Measurements from ENCODE around the gene SEMA7A. TPM values are rescaled to one million over a fixed set of nuclear protein-coding genes. Genes with fewer than 3 reads are reported as not detected.
"Not testable (repeated sequence)": the region's sequence is repeated elsewhere in the genome, so short reads cannot be mapped to it uniquely, and the experiment has no call there.

The SEMA7A gene
- polyA plus RNA-seq, 4 donors, result 0.45 to 4.3 (median 1.6) TPM

DNA sequence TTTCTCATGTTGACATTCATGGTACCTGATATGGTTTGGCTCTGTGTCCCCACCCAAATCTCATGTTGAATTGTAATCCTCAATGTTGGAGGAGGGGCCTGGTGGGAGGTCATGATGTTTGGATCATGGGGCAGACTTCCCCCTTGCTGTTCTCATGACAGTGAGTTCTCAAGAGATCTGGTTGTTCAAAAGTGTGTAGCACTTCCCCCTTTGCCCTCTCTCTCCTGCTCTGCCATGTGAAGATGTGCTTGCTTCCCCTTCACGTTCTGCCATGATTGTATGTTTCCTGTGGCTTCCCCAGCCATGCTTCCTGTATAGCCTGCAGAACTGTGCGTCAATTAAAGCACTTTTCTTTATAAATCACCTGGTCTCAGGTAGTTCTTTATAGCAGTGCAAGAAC, 30.5 kb upstream of the SEMA7A start:
- no peak for FAIRE-seq
- no peaks in the 10 kb centered on the region for H3K27me3 ChIP-seq (ENCODE audit: control insufficient read depth in 3 of 3, insufficient read depth in 3 of 3, low read length in 3 of 3)
- WGBS, 3 donors, result 62 to 76% (median 68%) methylated on average over 2 of the region's 2 CpGs

DNA sequence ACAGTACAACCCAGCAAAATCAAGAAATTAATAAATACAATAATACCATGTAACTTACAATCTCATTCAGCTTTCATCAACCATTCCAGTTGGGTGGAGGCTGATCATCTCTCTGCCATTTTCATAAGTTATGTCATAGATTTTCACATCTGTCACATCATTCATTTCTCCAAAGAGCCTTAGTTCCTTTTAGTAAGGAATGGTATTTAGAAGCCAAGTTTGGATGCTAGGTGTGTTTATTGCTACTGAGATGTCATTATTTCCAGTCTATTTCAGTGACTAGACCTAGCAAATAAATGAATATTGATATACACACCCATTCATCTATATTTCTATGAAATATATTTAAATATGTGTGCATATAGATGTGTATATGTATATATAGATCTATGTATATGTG, 29.9 kb upstream of the SEMA7A start:
- Histone ChIP-seq H3K4me3 (ENCODE audit: low read depth in 1 of 3, low read length in 3 of 3) (no peak overlapping the region), H3K9me3 (ENCODE audit: control insufficient read depth in 2 of 2, insufficient read depth in 1 of 2, low read depth in 1 of 2, low read length in 1 of 2) (no peaks in the 10 kb centered on the region), H3K36me3 (ENCODE audit: control insufficient read depth in 3 of 3, insufficient read depth in 2 of 3, low read depth in 1 of 3, low read length in 3 of 3) (peaks cover 0 to 12% (median 1%) of the 10 kb centered on the region in 3 donors), H3K27ac (ENCODE audit: low read depth in 1 of 3, low read length in 2 of 3) (no peak overlapping the region), H3K27me3 (ENCODE audit: control insufficient read depth in 3 of 3, insufficient read depth in 3 of 3, low read length in 3 of 3) (no peaks in the 10 kb centered on the region), H3K4me1 (ENCODE audit: control insufficient read depth in 3 of 3, insufficient read depth in 2 of 3, low read depth in 1 of 3, low read length in 2 of 3) (peaks cover 0 to 9% (median 5%) of the 10 kb centered on the region in 3 donors)
- FAIRE-seq (no peak), DNase-seq (no peak)

More for the DNA sequence above, 30.5 kb upstream of the SEMA7A start:
- H3K27ac ChIP-seq (ENCODE audit: low read depth in 1 of 3, low read length in 2 of 3), result no peak overlapping the region
- H3K9me3 ChIP-seq (ENCODE audit: control insufficient read depth in 2 of 2, insufficient read depth in 1 of 2, low read depth in 1 of 2, low read length in 1 of 2), result no peaks in the 10 kb centered on the region
- peaks cover 0 to 11% (median 0%) of the 10 kb centered on the region in 3 donors for H3K36me3 ChIP-seq (ENCODE audit: control insufficient read depth in 3 of 3, insufficient read depth in 2 of 3, low read depth in 1 of 3, low read length in 3 of 3)
- peaks cover 0 to 9% (median 5%) of the 10 kb centered on the region in 3 donors for H3K4me1 ChIP-seq (ENCODE audit: control insufficient read depth in 3 of 3, insufficient read depth in 2 of 3, low read depth in 1 of 3, low read length in 2 of 3)
- no peak overlapping the region for H3K4me3 ChIP-seq (ENCODE audit: low read depth in 1 of 3, low read length in 3 of 3)
- no peak for DNase-seq

DNA sequence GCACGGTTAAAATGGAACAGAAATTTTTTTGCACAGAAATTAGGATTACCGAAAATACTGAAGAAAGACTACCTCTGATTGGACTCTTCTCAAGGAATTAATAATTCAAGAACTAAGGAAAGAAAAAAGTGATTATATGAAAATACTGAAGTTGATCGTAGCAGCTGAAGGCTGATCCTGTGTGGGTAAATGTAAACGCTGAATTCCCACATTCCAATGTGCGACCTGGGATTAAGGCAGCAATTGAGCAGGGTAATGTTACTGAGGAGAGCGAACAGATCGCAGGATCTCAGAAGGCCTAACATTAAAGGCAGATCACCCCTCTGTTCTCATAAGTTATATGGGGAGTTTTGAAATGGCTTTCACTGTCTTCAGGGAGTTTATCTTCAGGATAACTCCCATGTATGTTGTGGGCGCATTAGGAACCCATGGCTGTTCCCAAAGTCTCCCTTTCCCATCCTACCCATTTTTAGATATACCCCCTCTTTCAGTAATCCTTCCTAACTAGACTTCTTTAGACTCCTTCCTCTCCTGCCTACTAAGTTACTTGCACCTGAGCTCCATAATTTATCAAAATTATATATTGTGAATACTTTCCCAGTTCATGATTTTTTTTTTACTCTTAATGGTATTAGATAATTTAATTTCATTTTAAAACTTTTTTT, 28.2 kb upstream of the SEMA7A start:
- DNase-seq (peak in 1 of 2 donors; percentile 33), FAIRE-seq (no peak)
- Histone ChIP-seq H3K4me1 (ENCODE audit: control insufficient read depth in 3 of 3, insufficient read depth in 2 of 3, low read depth in 1 of 3, low read length in 2 of 3) (peaks cover 0 to 9% (median 5%) of the 10 kb centered on the region in 3 donors), H3K36me3 (ENCODE audit: control insufficient read depth in 3 of 3, insufficient read depth in 2 of 3, low read depth in 1 of 3, low read length in 3 of 3) (peaks cover 0 to 14% (median 4%) of the 10 kb centered on the region in 3 donors), H3K9me3 (ENCODE audit: control insufficient read depth in 2 of 2, insufficient read depth in 1 of 2, low read depth in 1 of 2, low read length in 1 of 2) (no peaks in the 10 kb centered on the region), H3K27ac (ENCODE audit: low read depth in 1 of 3, low read length in 2 of 3) (peak overlapping the region in 1 of 3 donors; percentile 75), H3K27me3 (ENCODE audit: control insufficient read depth in 3 of 3, insufficient read depth in 3 of 3, low read length in 3 of 3) (no peaks in the 10 kb centered on the region), H3K4me3 (ENCODE audit: low read depth in 1 of 3, low read length in 3 of 3) (peak overlapping the region; percentile 4 to 92 (median 91))
- 17 to 33% (median 21%) methylated on average over 8 of the region's 8 CpGs for WGBS, 3 donors

DNA sequence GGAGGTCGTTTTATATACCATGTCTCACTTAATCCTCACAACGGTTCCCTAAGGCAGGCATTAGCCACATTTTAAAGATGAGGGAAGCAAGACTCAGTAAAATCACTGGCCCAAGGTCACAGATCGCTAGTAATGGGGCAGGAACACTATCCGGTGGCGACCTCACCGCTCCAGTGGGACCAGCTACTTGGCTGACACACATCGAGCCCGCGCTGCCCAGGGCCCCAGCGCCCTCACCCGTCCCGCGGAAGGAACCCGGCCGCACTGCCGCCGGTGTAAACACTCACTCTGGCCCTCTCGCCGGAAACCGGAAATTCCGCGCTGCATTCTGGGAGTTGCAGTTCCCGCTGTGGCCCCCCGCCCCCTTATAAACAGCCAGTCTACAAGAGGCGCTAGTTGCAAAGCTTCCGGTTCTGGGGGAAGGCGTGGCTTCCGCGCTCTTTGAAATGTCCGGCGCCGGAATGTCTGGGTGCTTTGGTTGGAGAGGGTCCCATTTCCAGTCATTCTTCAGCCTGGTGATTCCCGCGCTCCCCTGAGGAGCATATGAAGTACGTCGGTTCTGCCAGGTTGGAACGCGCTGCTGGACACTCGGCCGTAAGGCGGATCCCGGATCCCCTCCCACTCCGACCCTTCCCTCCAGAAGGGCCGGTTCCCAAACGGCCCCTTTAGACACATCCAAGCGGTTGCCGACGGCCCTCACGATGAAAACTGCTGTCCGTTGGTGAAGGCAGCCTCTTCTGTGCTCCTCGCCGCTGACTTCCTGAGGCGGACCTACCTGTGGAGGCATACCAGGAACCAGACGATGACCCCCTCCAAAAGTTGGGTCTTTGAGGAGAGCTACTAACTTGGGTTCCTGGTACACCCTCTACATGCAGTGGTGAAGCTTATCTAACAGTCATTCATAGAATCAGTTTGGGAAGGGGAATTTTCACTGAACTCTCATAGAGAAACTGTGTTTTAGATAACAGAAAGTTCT, 27.4 kb upstream of the SEMA7A start, which contains the start of gene UBL7:
TSS of gene UBL7 (minus strand) at position 290 of the 976 bp plus-strand sequence. CDS start 2,293 bp downstream, outside the sequence.
- FAIRE-seq, result no peak
- Histone ChIP-seq H3K36me3 (ENCODE audit: control insufficient read depth in 3 of 3, insufficient read depth in 2 of 3, low read depth in 1 of 3, low read length in 3 of 3) (peaks cover 0 to 20% (median 4%) of the 10 kb centered on the region in 3 donors), H3K4me3 (ENCODE audit: low read depth in 1 of 3, low read length in 3 of 3) (peak within 1 kb of the TSS; percentile 64 to 92 (median 91)), H3K9me3 (ENCODE audit: control insufficient read depth in 2 of 2, insufficient read depth in 1 of 2, low read depth in 1 of 2, low read length in 1 of 2) (no peaks in the 10 kb centered on the region), H3K4me1 (ENCODE audit: control insufficient read depth in 3 of 3, insufficient read depth in 2 of 3, low read depth in 1 of 3, low read length in 2 of 3) (peaks cover 0 to 9% (median 5%) of the 10 kb centered on the region in 3 donors), H3K27me3 (ENCODE audit: control insufficient read depth in 3 of 3, insufficient read depth in 3 of 3, low read length in 3 of 3) (no peaks in the 10 kb centered on the region), H3K27ac (ENCODE audit: low read depth in 1 of 3, low read length in 2 of 3) (peak within 1 kb of the TSS; percentile 76 to 92 (median 80))
- WGBS, 3 donors, result 0% methylated on average over 54 of the region's 54 CpGs
- DNase-seq, result peak; percentile 98 to 99

DNA sequence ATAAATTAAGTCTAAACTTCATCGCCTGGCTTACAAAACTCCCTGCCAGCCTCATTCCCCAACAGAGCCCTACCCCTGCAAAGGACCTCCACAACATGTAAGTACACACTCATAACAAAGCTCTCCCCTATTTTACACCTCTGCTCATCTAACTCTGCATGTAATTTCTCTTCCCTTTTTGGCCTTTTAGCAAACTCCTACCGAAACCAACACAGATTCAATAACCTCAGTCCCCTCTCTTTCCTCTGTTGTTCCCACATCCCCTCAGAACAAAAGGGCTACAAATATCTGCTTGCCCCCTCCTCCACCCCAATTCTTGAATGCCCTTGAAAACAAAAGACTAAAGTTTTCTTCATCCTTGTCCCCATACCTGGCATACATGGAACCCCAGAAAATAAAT, 26.5 kb upstream of the SEMA7A start:
- Histone ChIP-seq H3K36me3 (ENCODE audit: control insufficient read depth in 3 of 3, insufficient read depth in 2 of 3, low read depth in 1 of 3, low read length in 3 of 3) (peaks cover 2 to 22% (median 4%) of the 10 kb centered on the region in 3 donors), H3K4me3 (ENCODE audit: low read depth in 1 of 3, low read length in 3 of 3) (peak overlapping the region; percentile 39 to 92 (median 91)), H3K27me3 (ENCODE audit: control insufficient read depth in 3 of 3, insufficient read depth in 3 of 3, low read length in 3 of 3) (no peaks in the 10 kb centered on the region), H3K9me3 (ENCODE audit: control insufficient read depth in 2 of 2, insufficient read depth in 1 of 2, low read depth in 1 of 2, low read length in 1 of 2) (no peaks in the 10 kb centered on the region), H3K27ac (ENCODE audit: low read depth in 1 of 3, low read length in 2 of 3) (peak overlapping the region; percentile 76 to 87 (median 80)), H3K4me1 (ENCODE audit: control insufficient read depth in 3 of 3, insufficient read depth in 2 of 3, low read depth in 1 of 3, low read length in 2 of 3) (peaks cover 0 to 9% (median 5%) of the 10 kb centered on the region in 3 donors)
- FAIRE-seq (no peak), DNase-seq (no peak)
- WGBS, 3 donors, result 33 to 48% (median 41%) methylated on average over 2 of the region's 2 CpGs

DNA sequence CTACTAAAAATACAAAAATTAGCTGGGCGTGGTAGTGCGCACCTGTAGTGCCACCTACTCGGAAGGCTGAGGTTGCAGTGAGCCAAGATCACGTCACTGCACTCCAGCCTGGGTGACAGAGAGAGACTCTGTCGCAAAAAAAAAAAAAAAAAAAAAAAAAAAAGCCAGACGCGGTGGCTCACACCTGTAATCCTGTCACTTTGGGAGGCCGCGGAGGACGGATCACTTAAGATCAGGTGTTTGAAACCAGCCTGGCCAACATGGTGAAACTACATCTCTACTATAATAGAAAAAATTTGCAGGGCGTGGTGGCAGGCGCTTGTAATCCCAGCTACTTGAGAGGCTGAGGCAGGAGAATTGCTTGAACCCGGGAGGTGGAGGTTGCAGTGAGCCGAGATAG, 26.0 kb upstream of the SEMA7A start:
- peaks cover 2 to 22% (median 4%) of the 10 kb centered on the region in 3 donors for H3K36me3 ChIP-seq (ENCODE audit: control insufficient read depth in 3 of 3, insufficient read depth in 2 of 3, low read depth in 1 of 3, low read length in 3 of 3)
- not testable (repeated sequence) for H3K27ac ChIP-seq (ENCODE audit: low read depth in 1 of 3, low read length in 2 of 3); H3K4me3 ChIP-seq (ENCODE audit: low read depth in 1 of 3, low read length in 3 of 3); H3K27me3 ChIP-seq (ENCODE audit: control insufficient read depth in 3 of 3, insufficient read depth in 3 of 3, low read length in 3 of 3); DNase-seq; FAIRE-seq; H3K9me3 ChIP-seq (ENCODE audit: control insufficient read depth in 2 of 2, insufficient read depth in 1 of 2, low read depth in 1 of 2, low read length in 1 of 2); H3K4me1 ChIP-seq (ENCODE audit: control insufficient read depth in 3 of 3, insufficient read depth in 2 of 3, low read depth in 1 of 3, low read length in 2 of 3)
- WGBS, 3 donors, result 92 to 96% (median 94%) methylated on average over 13 to 14 of the region's 14 CpGs

DNA sequence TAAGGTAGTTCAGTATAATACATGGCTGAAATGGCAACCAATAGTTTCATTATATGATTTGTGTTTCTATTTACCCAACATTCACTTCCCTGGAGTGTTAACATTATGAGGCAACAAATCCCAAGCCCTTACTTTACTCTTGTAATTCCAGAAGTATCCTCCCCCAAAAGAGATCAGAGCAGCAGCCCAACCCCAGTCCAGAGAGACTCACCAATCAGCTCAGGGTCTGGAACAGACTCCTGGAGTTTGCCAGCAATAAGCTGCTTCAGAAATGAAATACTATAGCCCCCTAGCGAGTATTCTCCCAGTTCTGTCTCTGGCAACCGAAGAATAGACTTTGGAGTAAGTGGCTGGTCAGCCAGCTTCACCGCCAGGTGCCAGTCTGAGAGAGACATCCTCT, 24.7 kb upstream of the SEMA7A start:
- no peak overlapping the region for H3K4me3 ChIP-seq (ENCODE audit: low read depth in 1 of 3, low read length in 3 of 3)
- H3K27ac ChIP-seq (ENCODE audit: low read depth in 1 of 3, low read length in 2 of 3), result no peak overlapping the region
- DNase-seq (no peak), FAIRE-seq (no peak)
- H3K36me3 ChIP-seq (ENCODE audit: control insufficient read depth in 3 of 3, insufficient read depth in 2 of 3, low read depth in 1 of 3, low read length in 3 of 3), result peaks cover 4 to 25% (median 4%) of the 10 kb centered on the region in 3 donors
- no peaks in the 10 kb centered on the region for H3K27me3 ChIP-seq (ENCODE audit: control insufficient read depth in 3 of 3, insufficient read depth in 3 of 3, low read length in 3 of 3)
- no peaks in the 10 kb centered on the region for H3K9me3 ChIP-seq (ENCODE audit: control insufficient read depth in 2 of 2, insufficient read depth in 1 of 2, low read depth in 1 of 2, low read length in 1 of 2)
- WGBS, 3 donors, result 93 to 96% (median 95%) methylated on average over 3 of the region's 3 CpGs
- H3K4me1 ChIP-seq (ENCODE audit: control insufficient read depth in 3 of 3, insufficient read depth in 2 of 3, low read depth in 1 of 3, low read length in 2 of 3), result peaks cover 0 to 9% (median 5%) of the 10 kb centered on the region in 3 donors

DNA sequence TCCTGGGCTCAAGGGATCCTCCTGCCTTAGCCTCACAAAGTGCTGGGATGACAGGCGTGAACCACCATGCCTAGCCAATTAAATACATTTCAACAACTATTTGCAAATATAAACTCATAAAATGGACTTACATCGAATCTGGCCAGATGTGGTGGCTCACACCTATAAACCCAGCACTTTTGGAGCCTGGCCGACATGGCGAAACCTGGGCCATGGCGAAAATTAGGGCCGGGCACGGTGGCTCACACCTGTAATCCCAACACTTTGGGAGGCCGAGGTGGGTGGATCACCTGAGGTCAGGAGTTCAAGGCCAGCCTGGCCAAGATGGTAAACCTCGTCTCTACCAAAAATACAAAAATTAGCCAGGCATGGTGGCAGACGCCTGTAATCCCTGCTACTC, 23.3 kb upstream of the SEMA7A start:
- H3K27ac ChIP-seq (ENCODE audit: low read depth in 1 of 3, low read length in 2 of 3); H3K27me3 ChIP-seq (ENCODE audit: control insufficient read depth in 3 of 3, insufficient read depth in 3 of 3, low read length in 3 of 3); DNase-seq; H3K4me1 ChIP-seq (ENCODE audit: control insufficient read depth in 3 of 3, insufficient read depth in 2 of 3, low read depth in 1 of 3, low read length in 2 of 3); H3K9me3 ChIP-seq (ENCODE audit: control insufficient read depth in 2 of 2, insufficient read depth in 1 of 2, low read depth in 1 of 2, low read length in 1 of 2); H3K4me3 ChIP-seq (ENCODE audit: low read depth in 1 of 3, low read length in 3 of 3); FAIRE-seq: not testable (repeated sequence)
- WGBS, 3 donors, result 96 to 98% (median 96%) methylated on average over 10 of the region's 10 CpGs
- peaks cover 4 to 36% (median 6%) of the 10 kb centered on the region in 3 donors for H3K36me3 ChIP-seq (ENCODE audit: control insufficient read depth in 3 of 3, insufficient read depth in 2 of 3, low read depth in 1 of 3, low read length in 3 of 3)

Data from small intestine (tissue), 7 donors.